Spleen (tissue), 7 donors: Measurements from ENCODE around the gene TNFRSF18.

Experiments used
- CTCF ChIP-seq, 11 experiments: fragments of 200-600 bp in 7 of 11; fragments of 450-650 bp in 4 of 11; sonication (generic) in 4 of 11; IDR thresholded peaks in 8 of 11; conservative IDR thresholded peaks in 3 of 11; 1 replicate in 7 of 11; 2 replicates in 4 of 11; pipeline versions ENCODE4 v1.4.0 to v1.8.0; 2016 to 2021; ENCODE audit warnings: antibody characterized with exemption in 11 of 11, inconsistent platforms in 4 of 11, mild to moderate bottlenecking in 1 of 11
- POLR2A ChIP-seq, 3 donors: fragments of 450-650 bp; IDR thresholded peaks; one replicate each; pipeline ENCODE4 v1.5.1; 2017; ENCODE audit warnings: antibody characterized with exemption in 3 of 3, mild to moderate bottlenecking in 1 of 3
- donor health status: DM: no; HTN: no; CAD: no; lungs with moderate emphysema.
- donor health status: DM: no; HTN: no; CAD: no.
- donor health status: DM: no; HTN: no; CAD: no.

DNA sequence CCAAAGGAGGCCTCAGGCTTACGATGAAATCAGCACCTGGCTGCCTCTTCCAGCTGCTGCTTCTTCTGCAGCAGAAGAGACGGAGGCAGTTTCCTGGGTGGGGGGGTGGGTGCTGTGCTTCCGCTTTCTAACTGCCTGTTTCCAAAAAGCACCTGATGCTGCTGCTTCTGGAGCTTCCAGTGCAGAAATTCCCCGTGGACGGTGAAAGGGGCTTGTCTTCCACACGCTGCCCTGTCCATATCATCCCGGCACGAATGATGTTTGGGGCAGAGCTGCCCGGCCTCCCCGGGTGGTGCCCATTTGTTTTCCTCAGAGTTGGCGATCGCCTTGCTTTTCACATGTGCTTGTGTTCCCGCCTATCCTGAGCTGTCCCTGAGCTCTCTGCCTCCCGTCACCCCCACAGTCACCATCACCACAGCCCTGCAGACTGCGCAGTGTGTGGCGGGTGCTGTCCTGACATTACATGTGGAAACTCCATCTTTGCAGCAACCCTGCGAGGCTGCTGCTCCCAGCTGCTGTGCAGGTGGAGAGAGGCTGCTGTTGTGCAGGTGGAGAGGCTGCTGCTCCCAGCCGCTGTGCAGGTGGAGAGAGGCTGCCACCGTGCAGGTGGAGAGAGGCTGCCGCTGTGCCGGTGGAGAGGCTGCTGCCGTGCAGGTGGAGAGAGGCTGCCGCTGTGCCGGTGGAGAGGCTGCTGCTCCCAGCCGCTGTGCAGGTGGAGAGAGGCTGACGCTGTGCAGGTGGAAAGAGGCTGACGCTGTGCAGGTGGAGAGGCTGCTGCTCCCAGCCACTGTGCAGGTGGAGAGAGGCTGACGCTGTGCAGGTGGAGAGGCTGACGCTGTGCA lies 30.9 kb downstream of the TNFRSF18 start:
- TF ChIP-seq POLR2A (IDR thresholded peaks at IDR 0.05) (no peak), CTCF (IDR thresholded peaks at IDR 0.05 in 8 of 11, conservative IDR thresholded peaks at IDR 0.05 in 3 of 11) (no peak)
